ENCODE results near the gene SEMA3C.

Gene SEMA3C

DNA sequence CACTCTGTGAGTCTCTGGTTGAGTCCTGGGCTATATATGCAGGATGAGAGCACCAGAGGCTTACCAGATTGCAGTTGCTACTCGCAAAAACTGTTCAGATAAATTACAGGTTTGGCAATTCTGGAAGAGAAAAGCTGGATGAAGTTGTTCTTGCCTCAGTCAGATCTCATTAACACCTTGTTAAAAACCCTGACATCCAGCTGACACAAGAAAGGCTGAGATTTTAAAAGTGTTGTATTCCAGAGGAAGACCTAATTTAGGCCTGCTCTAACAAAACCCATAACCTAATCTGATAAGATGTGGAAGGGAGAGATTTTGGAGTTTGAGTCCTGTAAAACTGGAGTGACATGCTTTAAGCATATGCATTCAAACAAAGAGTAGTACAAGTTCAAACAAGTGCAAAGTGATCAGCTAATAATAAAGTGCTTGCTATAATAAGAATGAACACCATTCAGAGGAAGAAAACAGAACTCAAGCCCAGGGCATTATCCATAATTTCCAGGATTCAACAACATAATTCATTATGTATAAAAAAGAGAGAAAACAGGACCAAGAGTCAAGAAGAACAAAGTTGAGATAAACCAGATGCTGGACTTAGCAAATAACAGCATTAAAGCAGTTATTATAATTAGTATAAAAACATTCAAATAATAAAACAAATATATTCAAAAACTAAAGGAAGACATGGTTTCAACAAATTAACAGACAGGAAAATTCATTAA, 144.9 kb downstream of the SEMA3C start:
- DNase-seq: no peak

DNA sequence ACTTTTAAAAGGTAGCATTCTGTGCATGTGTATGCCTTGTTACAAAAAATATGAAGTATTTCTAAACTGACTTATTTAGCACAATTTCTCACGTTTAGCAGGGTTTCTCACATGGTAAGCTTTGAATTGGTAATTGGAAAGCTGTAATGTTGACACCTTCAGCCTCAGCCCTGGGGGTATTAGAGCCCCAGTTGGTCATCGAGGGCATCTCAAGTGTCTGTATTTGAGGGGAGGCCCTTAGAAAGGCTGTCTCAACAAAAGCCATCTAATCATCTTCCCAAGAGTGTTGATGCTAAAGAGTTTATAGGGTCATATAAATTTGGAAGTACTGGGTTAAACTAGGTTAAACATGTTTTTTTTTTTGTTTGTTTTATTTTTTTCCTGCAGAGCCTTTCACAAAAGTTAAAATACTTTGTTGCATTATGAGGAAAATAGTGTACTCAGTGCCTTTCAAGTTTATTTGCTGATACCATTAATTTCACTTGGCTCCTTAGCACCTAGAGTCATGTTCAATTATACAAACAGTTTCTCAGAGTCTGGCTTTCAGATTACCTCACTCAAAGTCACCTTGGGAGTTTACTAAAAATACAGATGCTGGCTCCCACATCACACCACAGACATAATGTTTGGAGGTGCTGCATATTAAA, 146.4 kb downstream of the SEMA3C start:
- DNase-seq: no peak

DNA sequence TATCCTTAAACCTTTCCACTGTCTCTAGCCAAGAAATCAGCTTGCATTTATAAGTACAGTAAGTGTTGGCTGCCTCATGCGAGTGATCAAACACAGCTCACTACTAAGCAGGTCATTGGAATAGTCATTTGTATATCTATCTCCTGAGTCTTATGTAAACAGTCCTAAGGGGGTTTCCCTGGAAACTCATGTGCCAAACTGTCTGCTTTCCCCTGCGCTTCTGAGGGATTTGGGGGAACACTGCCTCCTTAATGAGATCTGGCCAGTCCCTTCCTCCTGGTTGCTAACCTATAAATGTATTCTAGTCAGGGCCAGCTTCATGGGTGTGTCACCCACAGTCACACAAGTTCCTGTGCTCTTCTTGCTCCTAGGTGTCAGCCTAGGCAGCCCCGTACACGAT, 147.3 kb downstream of the SEMA3C start:
- DNase-seq: no peak

DNA sequence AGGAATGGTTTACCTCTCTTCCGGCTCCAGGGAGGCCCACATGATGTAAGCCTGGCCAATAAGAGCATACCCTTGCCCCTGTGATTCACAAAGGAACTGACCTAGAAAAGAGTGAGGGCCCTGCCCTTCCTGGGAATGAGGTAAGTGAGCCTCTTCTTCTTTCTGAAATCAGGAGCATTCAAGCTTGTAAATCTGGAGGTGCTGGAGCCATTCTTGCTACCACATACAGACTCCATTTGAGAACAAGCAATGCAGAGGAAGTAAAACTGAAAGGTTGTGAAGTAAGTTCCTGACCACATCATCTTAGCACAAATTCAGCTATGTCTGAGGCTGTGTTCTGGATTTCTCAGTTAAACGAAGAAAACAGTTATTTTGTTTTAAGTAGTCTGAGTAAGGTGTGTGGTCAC, 148.2 kb downstream of the SEMA3C start:
- DNase-seq: no peak

DNA sequence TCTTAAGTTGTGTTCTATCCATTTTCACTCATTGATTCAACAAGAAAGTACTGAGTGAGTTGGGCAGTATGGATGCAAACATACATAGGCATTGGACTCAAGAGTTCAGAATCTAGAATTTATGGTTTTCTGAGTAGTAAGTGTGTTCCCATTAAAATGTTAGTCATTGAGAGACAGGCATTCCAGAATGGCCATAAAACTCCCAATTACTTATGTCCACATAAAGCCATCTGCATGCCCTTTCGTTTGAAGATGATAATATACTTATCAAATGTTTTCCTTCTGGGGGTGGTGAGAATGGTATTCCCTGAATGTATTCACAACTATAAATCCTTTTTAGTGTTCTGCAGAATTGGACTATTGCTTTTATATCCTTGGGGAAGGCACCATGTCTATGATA, 148.8 kb downstream of the SEMA3C start:
- DNase-seq: no peak

DNA sequence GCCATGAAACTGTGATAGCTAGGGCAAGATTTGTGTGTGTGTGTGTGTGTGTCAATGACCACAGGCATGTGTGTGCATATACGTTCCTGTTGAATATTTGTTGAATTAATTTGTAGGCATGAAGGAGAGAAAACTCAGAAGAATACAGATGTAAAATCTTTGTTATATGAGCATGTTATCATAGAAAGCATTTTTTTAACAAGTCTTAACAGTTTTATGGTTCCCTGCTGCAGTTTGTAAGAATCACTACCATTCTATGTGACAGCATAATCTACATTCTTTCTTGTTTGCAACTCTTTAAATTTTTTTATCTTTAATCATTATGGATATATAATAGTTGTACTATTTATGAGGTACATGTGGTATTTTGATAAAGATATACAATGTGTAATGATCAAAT, 150.1 kb downstream of the SEMA3C start:
- DNase-seq: no peak

DNA sequence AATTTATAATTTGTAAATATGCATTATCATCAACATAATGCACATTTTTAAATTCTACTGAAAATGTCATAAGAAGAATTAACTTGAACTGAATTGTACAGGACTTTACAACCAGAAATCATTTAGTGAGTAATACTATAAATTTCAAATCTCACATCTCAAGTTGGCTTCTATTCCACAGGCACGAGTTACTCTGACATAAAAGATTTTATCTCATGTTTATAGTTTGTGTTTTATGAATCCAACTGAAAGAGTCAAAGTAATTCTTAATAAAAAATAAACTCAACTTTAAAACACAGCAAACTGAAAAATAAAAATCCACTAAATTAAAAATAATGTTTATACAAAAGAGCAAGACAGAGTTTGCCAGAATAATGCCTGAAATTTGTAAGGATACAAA, 151.2 kb downstream of the SEMA3C start:
- no peak for DNase-seq

DNA sequence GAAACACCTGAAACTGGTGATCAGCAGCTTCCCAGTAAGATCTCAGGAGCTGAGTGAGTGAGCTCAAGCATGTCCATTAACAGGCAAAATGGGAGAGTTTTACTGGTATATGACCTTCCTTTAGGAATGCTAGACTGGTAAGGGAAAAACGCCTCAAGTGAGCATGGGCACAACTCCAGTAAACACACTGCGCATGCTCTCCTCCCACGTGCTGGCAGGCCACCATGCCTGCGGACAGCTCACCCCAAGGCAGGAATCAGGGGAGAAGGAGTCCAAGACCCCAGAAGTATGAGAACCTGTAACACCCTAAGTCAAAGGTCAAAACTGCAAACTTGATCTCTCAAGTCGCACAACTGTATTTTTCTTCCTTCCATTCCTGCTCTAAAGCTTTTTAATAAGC, 152.1 kb downstream of the SEMA3C start:
- DNase-seq: no peak

DNA sequence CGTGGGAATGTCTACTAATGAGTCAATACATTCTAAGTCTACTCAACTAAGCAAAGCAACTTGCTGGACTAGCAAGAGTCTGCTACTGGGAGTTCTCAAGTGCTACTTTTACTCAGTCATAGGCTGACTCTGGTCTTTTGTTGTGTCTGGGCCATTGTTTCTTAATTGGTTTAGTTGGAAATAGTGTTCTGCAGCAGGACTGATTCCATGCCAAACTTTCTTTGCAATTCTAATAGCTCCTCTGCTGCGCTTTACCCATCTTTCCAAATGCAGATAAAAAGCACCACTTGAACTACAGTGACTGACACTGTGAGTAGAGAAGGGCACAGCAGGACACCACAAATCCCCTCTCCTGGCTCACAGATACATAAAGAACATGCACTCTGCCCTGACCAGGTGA, 154.7 kb downstream of the SEMA3C start:
- DNase-seq: no peak

DNA sequence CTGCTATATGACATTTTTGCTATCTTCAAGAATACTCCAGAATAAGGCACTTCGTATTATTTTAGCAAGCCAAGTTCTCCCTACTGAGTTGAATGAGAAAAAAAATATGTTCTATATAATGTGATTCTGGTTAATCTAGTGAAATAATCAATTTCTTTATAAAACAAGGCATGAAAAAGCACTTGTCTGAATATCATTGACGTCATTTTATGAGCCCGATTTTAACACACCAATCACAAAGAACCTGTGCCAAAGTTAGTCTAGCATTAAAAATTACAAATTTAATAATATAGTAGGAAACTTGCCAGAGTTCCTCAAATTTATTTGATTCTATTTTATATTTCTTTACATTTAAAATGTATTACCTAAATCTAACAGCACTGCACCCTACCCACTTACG, 155.1 kb downstream of the SEMA3C start:
- DNase-seq: no peak

DNA sequence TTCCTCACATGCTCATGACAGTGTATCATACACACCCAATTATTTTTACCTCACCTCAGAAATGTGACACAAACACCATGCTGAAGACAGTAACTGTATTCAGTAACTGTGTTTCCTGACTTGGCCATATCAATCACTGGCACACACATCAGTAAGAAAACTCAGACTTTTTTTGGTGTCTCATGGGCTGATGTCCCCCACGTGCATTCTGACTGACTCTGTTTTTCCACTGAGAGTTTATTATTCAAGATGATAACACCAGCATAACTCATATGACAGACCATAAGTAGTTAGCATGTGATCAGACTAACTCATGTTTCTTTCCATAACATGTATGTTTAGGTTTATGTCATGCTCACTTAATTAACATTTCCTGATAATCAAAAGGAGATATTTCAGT, 155.6 kb downstream of the SEMA3C start:
- DNase-seq: no peak

DNA sequence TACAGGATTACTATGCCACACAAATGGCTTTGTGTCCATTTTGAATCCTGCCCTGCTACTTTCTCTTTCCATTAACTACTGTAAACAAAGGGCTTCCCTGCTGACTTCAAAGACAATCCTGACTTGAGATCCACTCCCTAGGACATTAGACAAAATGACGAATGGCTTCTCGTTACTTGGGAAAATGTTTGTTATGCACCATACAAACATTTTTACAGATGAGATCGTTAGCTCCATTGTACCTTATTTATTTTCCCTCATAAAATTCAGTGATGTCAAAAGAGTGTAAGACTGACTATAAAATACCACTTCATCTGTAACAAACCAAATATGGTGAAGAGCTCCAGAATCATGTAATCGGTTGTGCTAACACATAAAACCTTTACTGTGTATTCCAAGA, 158.6 kb downstream of the SEMA3C start:
- DNase-seq: no peak

DNA sequence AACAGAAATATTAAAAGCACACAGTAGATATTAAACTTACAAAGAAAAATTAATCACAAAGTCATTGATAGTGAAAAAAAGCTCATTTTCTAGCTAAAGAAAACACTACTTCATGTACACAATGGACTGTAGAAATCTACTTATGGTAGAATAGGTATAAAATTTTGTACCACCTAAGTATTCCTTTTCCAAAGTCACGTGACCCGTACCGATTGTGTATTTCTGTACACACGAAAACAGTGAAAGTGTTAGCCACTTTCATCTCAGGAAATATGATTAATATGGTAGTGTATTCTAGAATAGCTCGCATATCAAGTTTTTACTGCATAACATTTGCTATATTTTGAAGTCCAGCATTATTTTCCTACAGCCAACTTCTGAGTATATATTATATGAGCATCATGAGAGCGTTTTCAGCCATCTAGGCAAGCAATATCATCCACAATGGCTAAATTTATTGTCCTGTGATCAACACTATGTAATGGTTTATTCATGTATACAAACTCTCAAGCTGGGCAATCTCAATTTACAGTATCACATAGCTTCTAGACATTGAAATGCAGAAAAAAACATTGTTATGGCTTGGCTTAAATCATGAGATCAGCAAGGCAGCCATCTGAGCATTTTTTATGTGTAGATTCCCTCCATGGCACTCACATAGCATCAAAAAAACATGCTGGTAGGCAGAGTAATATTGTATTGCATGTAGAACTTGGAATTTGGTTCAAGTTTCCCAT, 165.7 kb downstream of the SEMA3C start:
- DNase-seq: no peak

DNA sequence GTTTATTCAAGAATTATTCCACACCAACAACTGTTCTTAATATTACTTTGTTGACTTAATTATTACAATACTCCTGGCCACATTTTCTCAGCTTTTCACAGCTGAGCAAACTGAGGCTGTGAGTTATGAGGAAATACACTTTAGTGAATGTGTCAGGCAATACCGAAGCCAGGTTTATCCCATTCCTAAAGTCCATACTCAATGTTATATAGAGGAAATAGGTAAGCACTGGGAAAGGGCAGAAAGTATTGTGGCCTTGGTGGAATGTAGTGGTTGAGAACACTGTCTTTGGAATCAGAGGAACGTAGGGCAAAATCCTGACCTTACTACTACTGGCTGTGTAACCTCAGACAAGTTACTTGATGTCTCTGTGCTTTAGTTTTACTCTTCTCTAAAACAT, 169.6 kb downstream of the SEMA3C start:
- no peak for DNase-seq

DNA sequence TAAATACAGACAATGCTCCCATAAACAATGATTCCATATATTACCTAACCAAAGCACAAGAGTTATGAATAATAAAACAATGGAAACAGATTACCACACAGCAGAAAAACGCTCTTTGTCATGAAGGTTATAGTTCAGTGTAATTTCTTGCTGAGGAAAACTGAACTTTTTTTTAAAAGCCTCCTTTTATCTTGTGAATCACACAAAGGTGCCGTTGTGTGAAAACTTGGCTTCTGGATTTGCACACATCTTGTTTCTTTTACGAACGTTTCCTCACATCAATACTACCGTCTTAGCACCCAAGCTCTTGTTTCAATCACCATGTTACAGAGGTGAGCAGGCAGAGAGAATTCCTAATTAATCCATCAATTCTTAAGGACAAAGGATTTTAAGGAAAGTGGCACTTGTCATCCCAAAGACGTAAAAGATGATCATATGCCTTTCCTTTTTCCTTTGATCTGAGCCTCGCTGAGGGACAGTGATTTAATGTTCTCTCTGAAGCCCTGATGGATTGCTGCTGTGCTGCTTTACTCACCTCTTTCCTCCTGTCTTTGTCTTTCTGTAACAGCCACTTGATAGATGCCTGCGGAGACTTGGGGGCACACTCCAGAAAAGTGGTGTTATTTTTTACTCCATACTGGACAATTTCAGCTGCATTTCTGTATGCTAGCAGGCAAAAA, 170.3 kb downstream of the SEMA3C start:
- no peak for DNase-seq

DNA sequence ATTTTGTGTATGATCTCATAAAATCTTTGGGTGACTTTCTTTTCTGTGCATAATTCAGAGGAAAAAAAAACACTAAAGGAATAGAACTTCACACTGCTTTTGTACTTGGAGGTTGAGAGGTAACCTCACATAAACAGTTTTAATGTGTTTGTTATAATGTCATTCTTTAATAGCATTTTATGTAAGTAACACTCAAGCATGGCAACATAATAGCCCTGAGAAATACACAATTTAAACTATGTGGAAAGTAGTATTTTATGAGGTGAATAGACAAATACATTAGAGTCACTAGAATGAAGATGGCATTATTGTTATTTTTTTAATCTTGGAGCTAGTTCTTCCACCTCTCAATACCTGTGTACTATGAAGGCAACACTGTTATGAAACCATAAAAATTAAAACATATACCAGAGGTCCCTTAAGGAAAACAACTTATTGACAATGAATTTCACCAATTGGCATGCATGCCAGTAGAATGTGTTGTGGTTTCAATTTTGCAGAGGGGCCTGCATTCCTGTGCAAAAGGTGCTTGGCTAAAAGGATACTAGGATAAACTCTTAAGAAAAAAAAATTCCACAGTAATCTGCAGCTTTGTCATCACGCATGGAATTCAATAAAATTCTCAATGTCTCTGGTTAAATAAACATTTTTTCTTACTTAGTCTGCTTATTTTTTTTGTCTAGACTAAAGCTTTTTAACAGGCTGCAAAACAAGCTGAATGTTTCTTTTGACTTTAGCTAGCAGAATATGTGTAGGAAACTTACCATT, 177.9 kb downstream of the SEMA3C start:
- DNase-seq: no peak

DNA sequence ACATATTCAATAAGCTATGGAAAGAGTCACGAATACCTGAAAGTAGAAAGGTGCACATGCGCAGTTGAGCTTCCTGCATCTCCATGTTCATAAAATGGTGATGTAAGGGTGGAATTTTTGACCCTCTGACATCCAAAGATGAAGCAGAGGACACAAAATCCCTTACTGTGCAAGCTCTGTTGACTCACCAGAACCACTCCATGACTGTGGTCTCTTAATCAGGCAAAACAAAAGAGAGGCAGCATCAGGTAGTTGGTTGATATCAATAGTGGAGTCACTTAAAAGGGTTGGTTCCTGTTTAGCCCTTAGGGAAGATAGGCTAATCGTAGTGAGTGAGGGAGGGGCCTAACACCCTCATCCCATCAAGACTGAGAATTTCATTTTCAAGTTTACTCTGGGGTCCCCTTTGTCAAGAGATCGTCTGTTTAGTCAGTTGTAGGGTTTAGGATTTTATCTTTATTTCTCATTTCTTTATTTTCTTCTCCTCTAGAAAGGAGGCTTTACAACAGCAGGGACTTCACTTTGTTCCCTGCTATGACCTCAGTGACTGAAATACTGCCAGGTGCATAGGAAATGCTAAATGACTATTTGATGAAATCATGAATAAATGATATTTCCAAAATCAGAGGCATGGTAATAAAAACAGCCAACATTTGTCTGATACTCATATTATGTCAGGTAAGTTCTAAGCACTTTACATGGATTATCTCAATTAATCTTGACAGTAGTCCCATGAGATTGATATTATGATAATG, 182.3 kb downstream of the SEMA3C start:
- no peak for DNase-seq

DNA sequence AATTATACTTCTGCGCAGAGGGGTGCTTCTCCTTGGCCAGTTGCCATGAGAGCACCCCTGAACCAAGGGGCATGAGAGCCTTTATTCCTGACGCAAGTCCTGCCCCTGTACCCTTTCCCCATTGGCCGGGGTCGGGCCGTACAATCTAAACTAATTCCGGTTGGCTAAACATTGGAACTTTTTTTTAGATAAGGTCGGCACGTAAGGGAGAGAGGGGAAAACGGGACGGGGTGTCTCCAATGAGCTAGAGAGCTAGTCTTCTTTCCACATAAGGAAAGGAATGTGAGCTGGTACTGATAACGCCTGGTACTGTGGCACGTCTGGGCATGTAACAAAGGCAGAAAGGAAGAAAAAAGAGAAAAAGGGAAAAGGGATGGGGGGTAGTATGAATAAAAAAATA, 183.5 kb downstream of the SEMA3C start:
- DNase-seq: no peak

DNA sequence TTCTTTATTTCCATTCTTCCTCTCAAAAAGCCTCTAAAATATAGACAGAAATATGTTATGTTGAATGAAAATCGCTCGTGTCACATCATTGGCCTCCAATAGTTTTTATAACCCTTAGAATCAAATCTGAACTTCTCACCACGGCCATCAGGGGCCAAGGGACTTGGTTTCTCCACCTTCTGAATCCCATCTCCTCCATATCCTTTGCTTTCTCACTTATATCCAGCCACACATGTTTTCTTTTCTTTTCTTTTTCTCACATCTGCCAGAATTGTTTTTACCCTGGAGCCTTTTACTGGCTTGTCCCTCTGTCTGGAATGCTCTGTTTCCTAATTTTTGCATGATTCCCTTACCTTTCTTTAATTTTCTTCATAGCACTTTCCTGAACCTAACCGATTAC, 184.8 kb downstream of the SEMA3C start:
- DNase-seq: no peak

DNA sequence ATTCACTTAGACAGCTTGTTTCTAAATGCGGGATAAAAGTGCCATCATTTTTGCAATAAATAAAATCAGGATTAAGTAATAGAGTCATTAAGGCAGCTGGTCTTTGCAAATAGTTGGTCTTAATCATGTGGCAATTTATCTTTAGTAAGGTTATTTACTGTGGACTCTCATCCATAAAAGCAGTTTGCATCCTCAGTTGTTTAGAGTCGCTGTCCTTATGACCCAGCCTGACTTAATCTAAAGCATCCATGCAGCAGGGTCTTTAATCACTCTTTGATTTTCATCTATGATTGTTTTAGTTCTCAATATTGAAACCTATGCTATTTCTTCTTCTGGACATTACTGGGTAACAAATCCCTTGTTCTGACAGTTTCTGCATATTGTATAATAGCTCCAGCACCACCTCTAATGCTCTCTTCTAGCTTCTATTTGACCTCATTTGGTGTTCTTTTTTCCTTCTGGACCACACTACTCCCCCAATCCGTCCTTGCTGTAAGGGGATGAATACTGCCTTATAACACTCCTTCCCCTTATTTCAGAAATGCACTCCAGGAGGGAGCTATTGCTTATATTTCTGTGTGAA, 185.4 kb downstream of the SEMA3C start:
- no peak for DNase-seq

DNA sequence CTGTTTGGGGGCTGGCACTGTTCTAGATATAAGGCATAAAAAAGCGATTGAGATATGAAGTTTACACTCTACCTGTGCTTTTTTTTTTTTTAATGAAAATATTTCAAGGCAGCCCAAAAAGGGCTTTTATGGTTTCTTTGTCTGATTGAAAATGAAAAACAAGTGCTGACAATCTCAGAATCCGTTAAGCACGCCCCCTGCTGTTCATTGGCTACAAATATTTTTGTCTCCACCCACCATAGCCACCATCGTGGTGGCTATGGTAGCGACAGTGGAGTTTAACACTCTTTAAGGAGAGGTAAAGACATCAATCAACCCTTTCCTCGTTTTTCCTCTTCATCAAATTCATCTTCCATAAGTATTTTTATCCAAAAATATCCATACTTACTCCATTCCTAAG, 186.2 kb downstream of the SEMA3C start:
- no peak for DNase-seq

DNA sequence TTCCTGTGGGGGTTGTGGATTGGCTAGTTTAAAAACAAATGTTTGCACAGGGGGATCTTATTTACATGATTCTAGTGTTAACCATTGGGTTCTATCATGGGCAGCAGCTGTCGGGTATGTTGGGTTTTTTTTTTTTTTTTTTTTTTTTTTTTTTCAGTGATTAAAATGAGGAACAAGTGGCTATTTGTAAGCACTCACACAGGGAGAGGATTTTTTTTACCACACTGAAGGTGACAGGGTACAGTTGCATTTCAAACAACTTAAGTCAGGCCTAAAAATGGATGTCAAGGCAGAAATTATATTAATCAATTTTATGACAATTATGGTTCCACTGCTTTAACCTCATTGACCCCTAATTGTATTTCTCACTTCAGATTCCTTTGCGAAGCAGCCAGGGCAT, 187.6 kb downstream of the SEMA3C start:
- DNase-seq: no peak
